Measurements from ENCODE around the gene ETFB.

- TF ChIP-seq, protein P1, sequence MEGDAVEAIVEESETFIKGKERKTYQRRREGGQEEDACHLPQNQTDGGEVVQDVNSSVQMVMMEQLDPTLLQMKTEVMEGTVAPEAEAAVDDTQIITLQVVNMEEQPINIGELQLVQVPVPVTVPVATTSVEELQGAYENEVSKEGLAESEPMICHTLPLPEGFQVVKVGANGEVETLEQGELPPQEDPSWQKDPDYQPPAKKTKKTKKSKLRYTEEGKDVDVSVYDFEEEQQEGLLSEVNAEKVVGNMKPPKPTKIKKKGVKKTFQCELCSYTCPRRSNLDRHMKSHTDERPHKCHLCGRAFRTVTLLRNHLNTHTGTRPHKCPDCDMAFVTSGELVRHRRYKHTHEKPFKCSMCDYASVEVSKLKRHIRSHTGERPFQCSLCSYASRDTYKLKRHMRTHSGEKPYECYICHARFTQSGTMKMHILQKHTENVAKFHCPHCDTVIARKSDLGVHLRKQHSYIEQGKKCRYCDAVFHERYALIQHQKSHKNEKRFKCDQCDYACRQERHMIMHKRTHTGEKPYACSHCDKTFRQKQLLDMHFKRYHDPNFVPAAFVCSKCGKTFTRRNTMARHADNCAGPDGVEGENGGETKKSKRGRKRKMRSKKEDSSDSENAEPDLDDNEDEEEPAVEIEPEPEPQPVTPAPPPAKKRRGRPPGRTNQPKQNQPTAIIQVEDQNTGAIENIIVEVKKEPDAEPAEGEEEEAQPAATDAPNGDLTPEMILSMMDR (conservative IDR thresholded peaks at IDR 0.05), result no peak
- TF ChIP-seq EZH2 (IDR thresholded peaks at IDR 0.05; ENCODE audit: low read depth), result no peak
These were observed 11.2 kb upstream of the ETFB start for GRCh38 chr19:51377422-51377821.

Measured in PC-9 (cell line).